Measurements from ENCODE around the gene SIPA1L3. TPM values are rescaled to one million over a fixed set of nuclear protein-coding genes. Genes with fewer than 3 reads are reported as not detected.

Gene SIPA1L3
- total RNA-seq, 2 experiments from 2014 or later = 15.5 to 17.7 TPM

GRCh38 chr19:38114651-38115050, 207.6 kb downstream of the SIPA1L3 start:
- Histone ChIP-seq H3K4me1 (ENCODE audit: insufficient read depth, low read length) (peaks cover 14% of the 10 kb centered on the region), H3K36me3 (ENCODE audit: insufficient read depth, low read length) (peaks cover 25% of the 10 kb centered on the region), H3K4me3 (ENCODE audit: low read length) (no peak overlapping the region), H3K27me3 (ENCODE audit: control insufficient read depth in 1 of 2, insufficient read depth in 2 of 2, low read length in 2 of 2) (no peaks in the 10 kb centered on the region), H3K9me3 (ENCODE audit: control insufficient read depth in 1 of 2, insufficient read depth in 1 of 2, low read length in 2 of 2) (peaks cover 0 to 23% of the 10 kb centered on the region in 2 experiments), H3K27ac (ENCODE audit: low read depth in 1 of 2, low read length in 2 of 2) (no peak overlapping the region)
- peaks cover 84% of the 10 kb centered on the region for H3K36me3 Mint-ChIP-seq (ENCODE audit: low read depth)
- intact Hi-C loops (cut with DNase I, micrococcal nuclease) = no loop called here
- H3K4me1 Mint-ChIP-seq (ENCODE audit: low read depth) = peaks cover 9% of the 10 kb centered on the region
- no peaks in the 10 kb centered on the region for H3K27me3 Mint-ChIP-seq
- TF ChIP-seq, protein P1, sequence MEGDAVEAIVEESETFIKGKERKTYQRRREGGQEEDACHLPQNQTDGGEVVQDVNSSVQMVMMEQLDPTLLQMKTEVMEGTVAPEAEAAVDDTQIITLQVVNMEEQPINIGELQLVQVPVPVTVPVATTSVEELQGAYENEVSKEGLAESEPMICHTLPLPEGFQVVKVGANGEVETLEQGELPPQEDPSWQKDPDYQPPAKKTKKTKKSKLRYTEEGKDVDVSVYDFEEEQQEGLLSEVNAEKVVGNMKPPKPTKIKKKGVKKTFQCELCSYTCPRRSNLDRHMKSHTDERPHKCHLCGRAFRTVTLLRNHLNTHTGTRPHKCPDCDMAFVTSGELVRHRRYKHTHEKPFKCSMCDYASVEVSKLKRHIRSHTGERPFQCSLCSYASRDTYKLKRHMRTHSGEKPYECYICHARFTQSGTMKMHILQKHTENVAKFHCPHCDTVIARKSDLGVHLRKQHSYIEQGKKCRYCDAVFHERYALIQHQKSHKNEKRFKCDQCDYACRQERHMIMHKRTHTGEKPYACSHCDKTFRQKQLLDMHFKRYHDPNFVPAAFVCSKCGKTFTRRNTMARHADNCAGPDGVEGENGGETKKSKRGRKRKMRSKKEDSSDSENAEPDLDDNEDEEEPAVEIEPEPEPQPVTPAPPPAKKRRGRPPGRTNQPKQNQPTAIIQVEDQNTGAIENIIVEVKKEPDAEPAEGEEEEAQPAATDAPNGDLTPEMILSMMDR (IDR thresholded peaks at IDR 0.05) = no peak
- CTCF ChIA-PET = no interaction called here
- H3K4me3 Mint-ChIP-seq = no peak overlapping the region
- no peak overlapping the region for H3K27ac Mint-ChIP-seq
- POLR2A ChIA-PET = interaction anchor here (0.9 kb wide), 1 partner anchor 24 kb away, joined by 3 read pairs; no protein-coding TSS in a partner anchor
- ATAC-seq (ENCODE audit: poor library complexity) (no peak), DNase-seq (no peak)
- H3K9me3 Mint-ChIP-seq = no peaks in the 10 kb centered on the region

DNA sequence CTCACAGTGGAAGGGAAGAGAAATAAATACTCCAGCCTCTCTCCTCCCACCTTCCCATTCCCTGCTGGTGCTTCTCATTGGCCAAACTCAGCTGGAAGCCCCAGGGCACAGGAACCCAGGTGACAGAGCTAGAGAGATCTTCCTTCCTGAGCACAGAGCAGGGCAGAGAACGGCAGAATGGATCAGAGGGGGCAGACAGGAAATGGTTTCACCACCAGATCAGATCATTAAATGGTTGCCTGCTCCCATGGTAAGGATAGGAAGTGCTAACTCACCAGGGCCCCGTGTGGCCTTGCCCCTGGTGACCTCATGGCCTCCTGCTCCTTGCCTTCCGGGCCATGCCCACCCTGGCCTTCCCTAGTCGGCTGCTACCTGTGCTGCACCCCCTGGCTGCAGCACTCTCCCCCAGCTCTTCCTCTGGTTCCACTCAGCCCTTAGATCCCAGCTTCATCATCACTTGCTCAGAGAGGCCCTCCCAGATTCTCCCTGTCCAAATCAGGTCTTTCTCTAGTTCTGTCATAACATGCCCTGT, 208.3 kb downstream of the SIPA1L3 start:
- Mint-ChIP-seq H3K27ac (no peak overlapping the region), H3K9me3 (no peaks in the 10 kb centered on the region), H3K4me1 (ENCODE audit: low read depth) (peaks cover 9% of the 10 kb centered on the region), H3K36me3 (ENCODE audit: low read depth) (peaks cover 84% of the 10 kb centered on the region), H3K4me3 (no peak overlapping the region), H3K27me3 (no peaks in the 10 kb centered on the region)
- peaks cover 24% of the 10 kb centered on the region for H3K36me3 ChIP-seq (ENCODE audit: insufficient read depth, low read length)
- ATAC-seq (ENCODE audit: poor library complexity) (no peak), DNase-seq (peak in 2 of 14 experiments; percentile 1 to 4)
- no peaks in the 10 kb centered on the region for H3K27me3 ChIP-seq (ENCODE audit: control insufficient read depth in 1 of 2, insufficient read depth in 2 of 2, low read length in 2 of 2)
- TF ChIP-seq, protein P1 (IDR thresholded peaks at IDR 0.05) = no peak
- POLR2A ChIA-PET = interaction anchor here (0.9 kb wide), 1 partner anchor 25 kb away, joined by 3 read pairs; no protein-coding TSS in a partner anchor
- no peak overlapping the region for H3K27ac ChIP-seq (ENCODE audit: low read depth in 1 of 2, low read length in 2 of 2)
- peaks cover 14% of the 10 kb centered on the region for H3K4me1 ChIP-seq (ENCODE audit: insufficient read depth, low read length)
- H3K4me3 ChIP-seq (ENCODE audit: low read length) = no peak overlapping the region
- peaks cover 0 to 23% of the 10 kb centered on the region in 2 experiments for H3K9me3 ChIP-seq (ENCODE audit: control insufficient read depth in 1 of 2, insufficient read depth in 1 of 2, low read length in 2 of 2)
- intact Hi-C loops (cut with DNase I, micrococcal nuclease) = no loop called here
- CTCF ChIA-PET = no interaction called here

DNA sequence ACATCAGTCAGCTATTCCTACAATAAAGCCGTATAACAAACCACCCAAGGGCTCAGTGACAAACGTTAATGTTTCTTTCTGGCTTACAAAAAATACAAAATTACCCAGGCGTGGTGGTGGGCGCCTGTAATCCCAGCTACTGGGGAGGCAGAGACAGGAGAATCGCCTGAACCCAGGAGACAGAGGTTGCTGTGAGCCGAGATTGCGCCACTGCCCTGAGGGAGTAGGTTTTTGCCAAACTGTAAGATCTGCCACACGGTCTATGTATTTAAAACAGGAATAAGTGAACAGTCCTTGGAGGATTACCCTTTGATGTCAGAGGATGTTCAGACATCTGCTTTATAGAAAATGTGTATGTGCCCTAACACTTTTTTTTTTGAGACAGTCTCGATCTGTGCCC, 211.2 kb downstream of the SIPA1L3 start:
- Mint-ChIP-seq H3K9me3 (no peaks in the 10 kb centered on the region), H3K4me3 (no peak overlapping the region), H3K27ac (no peak overlapping the region), H3K27me3 (no peaks in the 10 kb centered on the region), H3K36me3 (ENCODE audit: low read depth) (peaks cover 82% of the 10 kb centered on the region), H3K4me1 (ENCODE audit: low read depth) (peaks cover 9% of the 10 kb centered on the region)
- H3K9me3 ChIP-seq (ENCODE audit: control insufficient read depth in 1 of 2, insufficient read depth in 1 of 2, low read length in 2 of 2) = peaks cover 0 to 36% of the 10 kb centered on the region in 2 experiments
- peaks cover 13% of the 10 kb centered on the region for H3K4me1 ChIP-seq (ENCODE audit: insufficient read depth, low read length)
- H3K27me3 ChIP-seq (ENCODE audit: control insufficient read depth in 1 of 2, insufficient read depth in 2 of 2, low read length in 2 of 2) = no peaks in the 10 kb centered on the region
- H3K36me3 ChIP-seq (ENCODE audit: insufficient read depth, low read length) = peaks cover 16% of the 10 kb centered on the region
- ATAC-seq (ENCODE audit: poor library complexity) = no peak
- TF ChIP-seq, protein P1 (IDR thresholded peaks at IDR 0.05) = no peak
- H3K27ac ChIP-seq (ENCODE audit: low read depth in 1 of 2, low read length in 2 of 2) = no peak overlapping the region
- H3K4me3 ChIP-seq (ENCODE audit: low read length) = no peak overlapping the region
- CTCF ChIA-PET = no interaction called here
- no peak for DNase-seq
- intact Hi-C loops (cut with DNase I, micrococcal nuclease) = no loop called here
- POLR2A ChIA-PET = no interaction called here
